ENCODE measurements around the gene TTC7B.

The TTC7B gene

DNA sequence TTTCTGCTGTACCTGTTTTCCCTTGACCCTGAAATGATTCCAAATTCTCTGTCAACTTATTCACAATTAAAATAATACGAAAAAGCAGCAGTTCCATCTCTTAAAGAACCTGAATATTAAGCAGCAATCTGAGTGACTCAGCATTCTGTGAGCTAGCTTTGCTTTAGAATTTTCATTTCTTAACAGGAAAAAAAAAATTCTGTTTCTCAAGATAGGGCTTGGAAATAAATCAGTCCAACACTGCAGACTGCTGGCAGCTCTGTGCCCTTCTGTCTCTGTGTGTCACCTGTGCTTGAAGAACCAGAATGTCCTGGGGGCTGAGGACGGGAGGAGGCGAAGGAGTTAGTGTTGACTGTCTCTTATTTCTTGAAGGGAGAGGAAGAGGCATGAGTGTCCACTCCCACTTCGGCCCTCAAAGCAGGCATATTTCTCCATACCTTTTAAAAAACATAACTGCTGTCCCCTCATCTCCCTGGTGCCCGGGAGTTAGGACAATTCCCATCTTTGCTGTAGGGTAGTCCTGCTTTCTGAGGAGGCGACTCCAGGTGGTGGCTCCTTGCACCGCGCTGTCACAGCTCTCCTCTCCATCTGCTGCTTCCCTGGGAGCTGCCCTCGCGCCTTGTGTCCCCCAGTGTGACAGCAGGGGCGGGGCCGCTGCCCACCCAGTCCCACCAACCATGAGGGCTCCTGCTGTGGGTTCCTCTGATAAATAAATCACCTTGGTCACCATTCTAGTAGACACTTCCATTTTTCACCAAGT lies 216.3 kb downstream of the TTC7B start:
- no peaks in the 10 kb centered on the region for H3K9me2 ChIP-seq (ENCODE audit: low read depth, low read length)
- no peak overlapping the region for H3K27ac ChIP-seq (ENCODE audit: low read depth, low read length, poor library complexity, severe bottlenecking)
- TF ChIP-seq, protein P1, sequence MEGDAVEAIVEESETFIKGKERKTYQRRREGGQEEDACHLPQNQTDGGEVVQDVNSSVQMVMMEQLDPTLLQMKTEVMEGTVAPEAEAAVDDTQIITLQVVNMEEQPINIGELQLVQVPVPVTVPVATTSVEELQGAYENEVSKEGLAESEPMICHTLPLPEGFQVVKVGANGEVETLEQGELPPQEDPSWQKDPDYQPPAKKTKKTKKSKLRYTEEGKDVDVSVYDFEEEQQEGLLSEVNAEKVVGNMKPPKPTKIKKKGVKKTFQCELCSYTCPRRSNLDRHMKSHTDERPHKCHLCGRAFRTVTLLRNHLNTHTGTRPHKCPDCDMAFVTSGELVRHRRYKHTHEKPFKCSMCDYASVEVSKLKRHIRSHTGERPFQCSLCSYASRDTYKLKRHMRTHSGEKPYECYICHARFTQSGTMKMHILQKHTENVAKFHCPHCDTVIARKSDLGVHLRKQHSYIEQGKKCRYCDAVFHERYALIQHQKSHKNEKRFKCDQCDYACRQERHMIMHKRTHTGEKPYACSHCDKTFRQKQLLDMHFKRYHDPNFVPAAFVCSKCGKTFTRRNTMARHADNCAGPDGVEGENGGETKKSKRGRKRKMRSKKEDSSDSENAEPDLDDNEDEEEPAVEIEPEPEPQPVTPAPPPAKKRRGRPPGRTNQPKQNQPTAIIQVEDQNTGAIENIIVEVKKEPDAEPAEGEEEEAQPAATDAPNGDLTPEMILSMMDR (IDR thresholded peaks at IDR 0.05; ENCODE audit: low read length) = no peak
- TF ChIP-seq EZH2 (IDR thresholded peaks at IDR 0.05; ENCODE audit: borderline replicate concordance, low read length) = no peak
- no peak overlapping the region for H2AFZ ChIP-seq (ENCODE audit: low read length)
- no peaks in the 10 kb centered on the region for H3K36me3 ChIP-seq (ENCODE audit: insufficient read depth, low read length)
- no peak overlapping the region for H3K4me2 ChIP-seq (ENCODE audit: low read length)
- H3K27me3 ChIP-seq (ENCODE audit: insufficient read depth, low read length) = no peaks in the 10 kb centered on the region
- no peaks in the 10 kb centered on the region for H3K9me3 ChIP-seq (ENCODE audit: low read length)
- H4K20me1 ChIP-seq (ENCODE audit: insufficient read depth, low read length) = no peaks in the 10 kb centered on the region
- no peak overlapping the region for H3K9ac ChIP-seq (ENCODE audit: low read length)
- no peaks in the 10 kb centered on the region for H3K79me2 ChIP-seq (ENCODE audit: insufficient read depth, low read length)
- no peak overlapping the region for H3K4me3 ChIP-seq (ENCODE audit: low read depth, low read length, poor library complexity, severe bottlenecking)
- no peaks in the 10 kb centered on the region for H3K4me1 ChIP-seq (ENCODE audit: insufficient read depth, low read length, severe bottlenecking)
- H3F3A ChIP-seq (ENCODE audit: insufficient read depth, low read length) = no peaks in the 10 kb centered on the region

DNA sequence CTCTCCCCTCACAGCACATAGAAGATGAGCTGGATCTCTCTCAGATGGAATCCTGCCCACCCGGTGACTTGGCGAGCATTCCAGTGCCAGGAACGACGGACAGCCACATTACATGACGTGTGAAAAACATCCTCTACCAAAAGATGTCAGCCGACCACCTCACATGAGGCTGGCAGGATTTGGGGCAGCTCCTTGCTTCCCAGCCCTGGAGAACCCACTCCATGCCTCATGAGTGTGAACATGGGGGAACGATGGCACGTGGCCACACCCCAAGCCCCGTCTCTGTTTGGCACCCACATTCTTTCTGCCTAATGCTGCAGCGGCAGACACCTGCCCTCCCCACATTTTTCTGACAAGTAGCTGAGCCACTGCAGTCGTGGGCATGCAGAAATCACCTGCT lies 216.9 kb downstream of the TTC7B start:
- Histone ChIP-seq H3K4me1 (ENCODE audit: insufficient read depth, low read length, severe bottlenecking) (no peaks in the 10 kb centered on the region), H3K4me2 (ENCODE audit: low read length) (no peak overlapping the region), H3K9ac (ENCODE audit: low read length) (no peak overlapping the region), H3K79me2 (ENCODE audit: insufficient read depth, low read length) (no peaks in the 10 kb centered on the region), H3K36me3 (ENCODE audit: insufficient read depth, low read length) (no peaks in the 10 kb centered on the region), H3K4me3 (ENCODE audit: low read depth, low read length, poor library complexity, severe bottlenecking) (no peak overlapping the region), H3K9me3 (ENCODE audit: low read length) (no peaks in the 10 kb centered on the region), H4K20me1 (ENCODE audit: insufficient read depth, low read length) (no peaks in the 10 kb centered on the region), H2AFZ (ENCODE audit: low read length) (no peak overlapping the region), H3F3A (ENCODE audit: insufficient read depth, low read length) (no peaks in the 10 kb centered on the region), H3K9me2 (ENCODE audit: low read depth, low read length) (no peaks in the 10 kb centered on the region), H3K27ac (ENCODE audit: low read depth, low read length, poor library complexity, severe bottlenecking) (no peak overlapping the region), H3K27me3 (ENCODE audit: insufficient read depth, low read length) (no peaks in the 10 kb centered on the region)
- TF ChIP-seq, protein P1 (IDR thresholded peaks at IDR 0.05; ENCODE audit: low read length) = no peak
- TF ChIP-seq EZH2 (IDR thresholded peaks at IDR 0.05; ENCODE audit: borderline replicate concordance, low read length) = no peak

DNA sequence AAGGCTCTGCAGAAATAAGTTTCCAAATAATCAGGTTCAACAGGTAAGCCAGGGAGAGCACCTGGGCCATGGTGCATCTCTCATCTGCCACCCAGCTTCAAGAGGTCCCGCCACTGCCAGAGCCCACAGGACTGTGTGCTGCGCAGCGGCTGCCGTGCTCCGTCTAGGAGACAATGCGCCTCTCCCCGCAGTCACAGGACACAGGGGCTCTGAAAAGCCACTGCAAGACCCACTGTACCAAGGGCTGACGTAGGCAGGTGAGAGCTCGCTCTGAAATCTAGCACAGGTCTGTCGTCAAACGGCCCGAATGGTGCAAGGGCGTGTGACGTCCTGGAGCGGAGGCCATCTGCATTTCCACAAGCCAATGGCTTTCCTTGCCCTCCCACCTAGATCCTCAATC lies 218.3 kb downstream of the TTC7B start:
- Histone ChIP-seq H3K79me2 (ENCODE audit: insufficient read depth, low read length) (no peaks in the 10 kb centered on the region), H3K9ac (ENCODE audit: low read length) (no peak overlapping the region), H2AFZ (ENCODE audit: low read length) (no peak overlapping the region), H3K4me3 (ENCODE audit: low read depth, low read length, poor library complexity, severe bottlenecking) (no peak overlapping the region), H3K27ac (ENCODE audit: low read depth, low read length, poor library complexity, severe bottlenecking) (no peak overlapping the region), H3K4me2 (ENCODE audit: low read length) (no peak overlapping the region), H3K36me3 (ENCODE audit: insufficient read depth, low read length) (no peaks in the 10 kb centered on the region), H3K4me1 (ENCODE audit: insufficient read depth, low read length, severe bottlenecking) (no peaks in the 10 kb centered on the region), H3K27me3 (ENCODE audit: insufficient read depth, low read length) (no peaks in the 10 kb centered on the region), H3F3A (ENCODE audit: insufficient read depth, low read length) (no peaks in the 10 kb centered on the region), H3K9me2 (ENCODE audit: low read depth, low read length) (no peaks in the 10 kb centered on the region), H4K20me1 (ENCODE audit: insufficient read depth, low read length) (no peaks in the 10 kb centered on the region), H3K9me3 (ENCODE audit: low read length) (no peaks in the 10 kb centered on the region)
- TF ChIP-seq EZH2 (IDR thresholded peaks at IDR 0.05; ENCODE audit: borderline replicate concordance, low read length) = no peak
- TF ChIP-seq, protein P1 (IDR thresholded peaks at IDR 0.05; ENCODE audit: low read length) = no peak
